ENCODE data around the gene HIVEP3.

HIVEP3 gene

DNA sequence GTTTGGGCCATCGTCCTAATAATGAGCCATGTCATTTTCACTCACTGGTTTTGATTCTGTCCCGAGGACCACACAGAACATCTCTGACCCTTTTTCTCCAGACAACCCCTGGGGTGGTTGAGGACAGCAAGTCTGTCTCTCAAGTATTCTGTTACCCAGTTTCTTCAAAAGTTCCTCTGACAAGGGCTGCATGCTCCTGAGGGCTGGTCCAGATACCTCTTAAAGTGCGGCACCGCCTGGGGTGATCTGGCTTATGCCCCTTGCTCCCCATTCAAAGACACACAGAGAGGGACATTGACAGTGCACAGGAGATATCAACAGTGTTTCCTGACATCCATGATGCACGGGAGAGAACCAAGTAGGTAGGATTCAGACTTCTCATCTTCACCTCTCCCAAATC lies 301.4 kb downstream of the HIVEP3 start:
- Histone ChIP-seq H3K79me2 (ENCODE audit: insufficient read depth, low read length) (peaks cover 100% of the 10 kb centered on the region), H3K9ac (ENCODE audit: low read depth, low read length) (no peak overlapping the region), H3K27me3 (ENCODE audit: insufficient read depth, low read length, poor library complexity) (no peaks in the 10 kb centered on the region), H3K27ac (ENCODE audit: low read length) (no peak overlapping the region), H4K20me1 (ENCODE audit: insufficient read depth, low read length) (peaks cover 96% of the 10 kb centered on the region), H2AFZ (ENCODE audit: low read depth, low read length) (no peak overlapping the region), H3K9me3 (ENCODE audit: insufficient read depth, low read length, severe bottlenecking) (no peaks in the 10 kb centered on the region), H3K4me1 (ENCODE audit: insufficient read depth, low read length) (no peaks in the 10 kb centered on the region; the same call in 1 of the 2 replicates), H3K36me3 (ENCODE audit: insufficient read depth, low read length) (peaks cover 92% of the 10 kb centered on the region), H3K4me3 (ENCODE audit: low read depth in 1 of 2, low read length in 2 of 2) (no peak overlapping the region), H3K4me2 (ENCODE audit: insufficient read depth, low read length) (no peak overlapping the region)
- ATAC-seq (ENCODE audit: insufficient read depth, low read depth) = no peak
- TF ChIP-seq, protein P1, sequence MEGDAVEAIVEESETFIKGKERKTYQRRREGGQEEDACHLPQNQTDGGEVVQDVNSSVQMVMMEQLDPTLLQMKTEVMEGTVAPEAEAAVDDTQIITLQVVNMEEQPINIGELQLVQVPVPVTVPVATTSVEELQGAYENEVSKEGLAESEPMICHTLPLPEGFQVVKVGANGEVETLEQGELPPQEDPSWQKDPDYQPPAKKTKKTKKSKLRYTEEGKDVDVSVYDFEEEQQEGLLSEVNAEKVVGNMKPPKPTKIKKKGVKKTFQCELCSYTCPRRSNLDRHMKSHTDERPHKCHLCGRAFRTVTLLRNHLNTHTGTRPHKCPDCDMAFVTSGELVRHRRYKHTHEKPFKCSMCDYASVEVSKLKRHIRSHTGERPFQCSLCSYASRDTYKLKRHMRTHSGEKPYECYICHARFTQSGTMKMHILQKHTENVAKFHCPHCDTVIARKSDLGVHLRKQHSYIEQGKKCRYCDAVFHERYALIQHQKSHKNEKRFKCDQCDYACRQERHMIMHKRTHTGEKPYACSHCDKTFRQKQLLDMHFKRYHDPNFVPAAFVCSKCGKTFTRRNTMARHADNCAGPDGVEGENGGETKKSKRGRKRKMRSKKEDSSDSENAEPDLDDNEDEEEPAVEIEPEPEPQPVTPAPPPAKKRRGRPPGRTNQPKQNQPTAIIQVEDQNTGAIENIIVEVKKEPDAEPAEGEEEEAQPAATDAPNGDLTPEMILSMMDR (IDR thresholded peaks at IDR 0.05; ENCODE audit: borderline replicate concordance, extremely low read depth, low read length, poor library complexity, severe bottlenecking) = no peak
- no peak for TF ChIP-seq EZH2 (IDR thresholded peaks at IDR 0.05; ENCODE audit: borderline replicate concordance, low read depth, low read length, severe bottlenecking)
- DNase-seq = no peak

DNA sequence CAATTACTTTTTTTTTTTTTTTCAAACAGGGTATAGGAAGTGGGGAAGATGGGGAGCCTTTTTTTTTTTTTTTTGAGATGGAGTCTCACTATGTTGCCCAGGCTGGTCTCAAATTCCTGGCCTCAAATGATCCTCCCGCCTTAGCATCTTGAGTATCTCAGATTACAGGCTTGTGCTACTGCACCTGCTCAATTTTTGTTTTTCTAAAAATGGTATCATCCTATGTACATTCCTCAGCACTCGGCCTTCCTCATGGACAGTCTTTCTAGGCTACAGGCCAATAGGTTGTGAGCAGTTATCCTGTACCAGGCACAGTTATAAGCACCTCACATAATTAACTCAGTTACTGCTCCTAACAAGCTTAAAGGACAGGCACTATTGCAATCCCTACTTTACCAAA lies 302.2 kb downstream of the HIVEP3 start:
- Histone ChIP-seq H3K4me3 (ENCODE audit: low read depth in 1 of 2, low read length in 2 of 2) (no peak overlapping the region), H3K79me2 (ENCODE audit: insufficient read depth, low read length) (peaks cover 100% of the 10 kb centered on the region), H3K27me3 (ENCODE audit: insufficient read depth, low read length, poor library complexity) (no peaks in the 10 kb centered on the region), H2AFZ (ENCODE audit: low read depth, low read length) (no peak overlapping the region), H3K36me3 (ENCODE audit: insufficient read depth, low read length) (peaks cover 91% of the 10 kb centered on the region), H3K4me1 (ENCODE audit: insufficient read depth, low read length) (no peaks in the 10 kb centered on the region; the same call in 1 of the 2 replicates), H3K27ac (ENCODE audit: low read length) (peak overlapping the region; percentile 22; the same call in 1 of the 2 replicates), H3K9ac (ENCODE audit: low read depth, low read length) (no peak overlapping the region), H3K4me2 (ENCODE audit: insufficient read depth, low read length) (no peak overlapping the region), H4K20me1 (ENCODE audit: insufficient read depth, low read length) (peaks cover 96% of the 10 kb centered on the region), H3K9me3 (ENCODE audit: insufficient read depth, low read length, severe bottlenecking) (no peaks in the 10 kb centered on the region)
- no peak for ATAC-seq (ENCODE audit: insufficient read depth, low read depth)
- TF ChIP-seq, protein P1 (IDR thresholded peaks at IDR 0.05; ENCODE audit: borderline replicate concordance, extremely low read depth, low read length, poor library complexity, severe bottlenecking) = no peak
- no peak for TF ChIP-seq EZH2 (IDR thresholded peaks at IDR 0.05; ENCODE audit: borderline replicate concordance, low read depth, low read length, severe bottlenecking)
- no peak for DNase-seq

DNA sequence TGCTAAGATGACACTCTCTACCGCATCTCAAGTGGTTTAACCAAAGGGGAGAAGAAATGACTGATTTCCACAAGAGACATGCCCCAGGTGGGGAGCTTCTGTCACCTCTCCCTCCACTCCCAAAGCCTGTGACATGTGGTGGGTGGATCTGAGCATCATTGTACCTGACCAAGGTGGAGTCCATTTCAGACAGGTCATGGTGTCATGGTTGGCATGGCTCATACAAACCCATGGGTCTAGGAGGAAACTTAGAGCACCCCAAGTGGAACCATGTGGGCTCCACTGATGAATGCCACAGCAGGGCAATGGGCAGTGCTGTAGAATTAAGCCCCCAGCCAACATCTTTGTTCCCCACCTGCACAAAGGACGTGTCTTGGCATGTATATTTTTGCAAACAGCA lies 302.7 kb downstream of the HIVEP3 start:
- H3K4me3 ChIP-seq (ENCODE audit: low read depth in 1 of 2, low read length in 2 of 2) = no peak overlapping the region
- no peak for DNase-seq
- no peaks in the 10 kb centered on the region for H3K9me3 ChIP-seq (ENCODE audit: insufficient read depth, low read length, severe bottlenecking)
- no peak overlapping the region for H2AFZ ChIP-seq (ENCODE audit: low read depth, low read length)
- H3K4me1 ChIP-seq (ENCODE audit: insufficient read depth, low read length) = no peaks in the 10 kb centered on the region; the same call in 1 of the 2 replicates
- no peak for ATAC-seq (ENCODE audit: insufficient read depth, low read depth)
- H3K27ac ChIP-seq (ENCODE audit: low read length) = peak overlapping the region; percentile 22; the same call in 1 of the 2 replicates
- TF ChIP-seq, protein P1 (IDR thresholded peaks at IDR 0.05; ENCODE audit: borderline replicate concordance, extremely low read depth, low read length, poor library complexity, severe bottlenecking) = no peak
- TF ChIP-seq EZH2 (IDR thresholded peaks at IDR 0.05; ENCODE audit: borderline replicate concordance, low read depth, low read length, severe bottlenecking) = no peak
- no peak overlapping the region for H3K9ac ChIP-seq (ENCODE audit: low read depth, low read length)
- peaks cover 96% of the 10 kb centered on the region for H4K20me1 ChIP-seq (ENCODE audit: insufficient read depth, low read length)
- no peak overlapping the region for H3K4me2 ChIP-seq (ENCODE audit: insufficient read depth, low read length)
- H3K27me3 ChIP-seq (ENCODE audit: insufficient read depth, low read length, poor library complexity) = no peaks in the 10 kb centered on the region
- peaks cover 92% of the 10 kb centered on the region for H3K36me3 ChIP-seq (ENCODE audit: insufficient read depth, low read length)
- peaks cover 100% of the 10 kb centered on the region for H3K79me2 ChIP-seq (ENCODE audit: insufficient read depth, low read length)

All from DND-41 (cell line).